ENCODE data around the gene NOP10. TPM values are rescaled to one million over a fixed set of nuclear protein-coding genes. Genes with fewer than 3 reads are reported as not detected.
A peak's percentile ranks its signal among the peaks of the same experiment; 100 is the strongest.

NOP10 gene
- total and polyA plus RNA-seq, 2 of the 13 experiments (the other 11 are each of a cell fraction or from before 2014, with no cell fraction given): 239 to 369 TPM

DNA sequence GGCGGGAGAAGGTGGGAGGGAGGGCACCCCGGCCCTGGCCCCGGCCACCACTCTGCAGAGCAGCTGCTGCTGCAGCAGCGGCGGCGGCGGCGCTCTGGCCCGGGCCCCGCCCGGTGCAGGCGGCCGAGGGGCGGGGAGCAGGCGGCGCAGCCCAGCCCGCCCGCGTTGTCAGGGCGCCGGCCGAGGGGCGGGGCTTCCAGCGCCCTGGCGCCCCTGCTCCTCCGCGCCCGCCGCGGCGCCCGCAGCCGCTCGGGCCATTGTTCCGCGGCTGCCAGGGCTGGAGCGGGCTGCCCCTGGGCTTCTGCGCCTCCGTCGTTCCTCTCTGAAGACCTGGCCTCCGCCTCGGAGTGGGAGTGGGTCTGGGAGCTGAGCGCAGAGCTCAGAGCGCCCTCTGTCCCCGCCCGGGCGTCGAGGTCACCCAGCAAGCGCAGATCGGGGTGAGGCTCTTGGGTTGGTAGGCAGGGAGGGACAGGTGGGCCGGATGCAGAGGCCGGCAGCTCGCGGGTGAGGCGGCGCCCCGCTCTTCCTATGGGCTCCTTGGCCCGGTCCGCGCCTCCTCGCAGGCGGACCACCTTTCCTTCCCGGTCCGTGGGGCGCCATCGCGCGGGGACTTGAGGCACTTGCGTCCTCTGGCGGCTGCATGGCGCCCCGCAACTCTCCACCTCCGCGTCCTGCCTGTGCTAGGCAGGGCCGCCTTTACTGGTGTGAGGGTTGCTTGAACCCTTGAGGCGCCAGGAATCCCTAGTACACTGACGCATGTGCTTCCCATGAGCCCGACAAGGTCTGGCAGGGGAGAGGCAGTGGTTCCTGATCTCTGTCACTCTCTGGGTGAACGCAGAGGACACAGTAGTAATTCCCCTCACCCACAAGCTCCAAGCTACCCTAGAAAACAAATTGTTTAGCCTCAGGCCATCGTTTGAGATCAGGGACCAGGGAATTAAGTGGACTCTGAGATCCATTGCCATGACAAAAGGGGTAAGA lies 24.5 kb upstream of the NOP10 start, which contains the start of gene LPCAT4 (continued):
- TF ChIP-seq KLF16 (CRISPR knock-in tag; IDR thresholded peaks at IDR 0.05) (peak in 1 of 2 experiments; percentile 81; a peak in 2 of 4 replicates), RFX3 (CRISPR knock-in tag; IDR thresholded peaks at IDR 0.05) (no peak), ZNF3 (CRISPR knock-in tag; IDR thresholded peaks at IDR 0.05) (no peak), ZNF143 (CRISPR knock-in tag; IDR thresholded peaks at IDR 0.05) (no peak), ZBTB3 (CRISPR knock-in tag; IDR thresholded peaks at IDR 0.05; ENCODE audit: borderline replicate concordance, low read depth) (no peak), RFXANK (CRISPR knock-in tag; IDR thresholded peaks at IDR 0.05) (no peak), TRIM24 (CRISPR knock-in tag; IDR thresholded peaks at IDR 0.05) (no peak), NFE2L1 (CRISPR knock-in tag; IDR thresholded peaks at IDR 0.05; ENCODE audit: borderline replicate concordance) (no peak), TARDBP (CRISPR knock-in tag; IDR thresholded peaks at IDR 0.05) (peak; percentile 35; the same call in 1 of the 2 replicates), REPIN1 (CRISPR knock-in tag; IDR thresholded peaks at IDR 0.05; ENCODE audit: borderline replicate concordance, low read depth) (peak; percentile 60; the same call in 1 of the 2 replicates), HIVEP1 (CRISPR knock-in tag; IDR thresholded peaks at IDR 0.05) (no peak), ZNF816 (CRISPR knock-in tag; IDR thresholded peaks at IDR 0.05; ENCODE audit: borderline replicate concordance) (no peak), ZNF672 (CRISPR knock-in tag; IDR thresholded peaks at IDR 0.05) (no peak)
- TF ChIP-seq, protein P1, sequence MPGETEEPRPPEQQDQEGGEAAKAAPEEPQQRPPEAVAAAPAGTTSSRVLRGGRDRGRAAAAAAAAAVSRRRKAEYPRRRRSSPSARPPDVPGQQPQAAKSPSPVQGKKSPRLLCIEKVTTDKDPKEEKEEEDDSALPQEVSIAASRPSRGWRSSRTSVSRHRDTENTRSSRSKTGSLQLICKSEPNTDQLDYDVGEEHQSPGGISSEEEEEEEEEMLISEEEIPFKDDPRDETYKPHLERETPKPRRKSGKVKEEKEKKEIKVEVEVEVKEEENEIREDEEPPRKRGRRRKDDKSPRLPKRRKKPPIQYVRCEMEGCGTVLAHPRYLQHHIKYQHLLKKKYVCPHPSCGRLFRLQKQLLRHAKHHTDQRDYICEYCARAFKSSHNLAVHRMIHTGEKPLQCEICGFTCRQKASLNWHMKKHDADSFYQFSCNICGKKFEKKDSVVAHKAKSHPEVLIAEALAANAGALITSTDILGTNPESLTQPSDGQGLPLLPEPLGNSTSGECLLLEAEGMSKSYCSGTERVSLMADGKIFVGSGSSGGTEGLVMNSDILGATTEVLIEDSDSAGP (CRISPR knock-in tag; IDR thresholded peaks at IDR 0.05; ENCODE audit: borderline replicate concordance): peak; percentile 87; the same call in 1 of the 2 replicates
- TF ChIP-seq, protein P2, sequence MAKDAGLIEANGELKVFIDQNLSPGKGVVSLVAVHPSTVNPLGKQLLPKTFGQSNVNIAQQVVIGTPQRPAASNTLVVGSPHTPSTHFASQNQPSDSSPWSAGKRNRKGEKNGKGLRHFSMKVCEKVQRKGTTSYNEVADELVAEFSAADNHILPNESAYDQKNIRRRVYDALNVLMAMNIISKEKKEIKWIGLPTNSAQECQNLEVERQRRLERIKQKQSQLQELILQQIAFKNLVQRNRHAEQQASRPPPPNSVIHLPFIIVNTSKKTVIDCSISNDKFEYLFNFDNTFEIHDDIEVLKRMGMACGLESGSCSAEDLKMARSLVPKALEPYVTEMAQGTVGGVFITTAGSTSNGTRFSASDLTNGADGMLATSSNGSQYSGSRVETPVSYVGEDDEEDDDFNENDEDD (CRISPR knock-in tag; IDR thresholded peaks at IDR 0.05; ENCODE audit: borderline replicate concordance): peak; percentile 60; the same call in 1 of the 2 replicates
- TF ChIP-seq, protein P3, sequence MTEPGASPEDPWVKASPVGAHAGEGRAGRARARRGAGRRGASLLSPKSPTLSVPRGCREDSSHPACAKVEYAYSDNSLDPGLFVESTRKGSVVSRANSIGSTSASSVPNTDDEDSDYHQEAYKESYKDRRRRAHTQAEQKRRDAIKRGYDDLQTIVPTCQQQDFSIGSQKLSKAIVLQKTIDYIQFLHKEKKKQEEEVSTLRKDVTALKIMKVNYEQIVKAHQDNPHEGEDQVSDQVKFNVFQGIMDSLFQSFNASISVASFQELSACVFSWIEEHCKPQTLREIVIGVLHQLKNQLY (CRISPR knock-in tag; IDR thresholded peaks at IDR 0.05): no peak
- TF ChIP-seq, protein P4, sequence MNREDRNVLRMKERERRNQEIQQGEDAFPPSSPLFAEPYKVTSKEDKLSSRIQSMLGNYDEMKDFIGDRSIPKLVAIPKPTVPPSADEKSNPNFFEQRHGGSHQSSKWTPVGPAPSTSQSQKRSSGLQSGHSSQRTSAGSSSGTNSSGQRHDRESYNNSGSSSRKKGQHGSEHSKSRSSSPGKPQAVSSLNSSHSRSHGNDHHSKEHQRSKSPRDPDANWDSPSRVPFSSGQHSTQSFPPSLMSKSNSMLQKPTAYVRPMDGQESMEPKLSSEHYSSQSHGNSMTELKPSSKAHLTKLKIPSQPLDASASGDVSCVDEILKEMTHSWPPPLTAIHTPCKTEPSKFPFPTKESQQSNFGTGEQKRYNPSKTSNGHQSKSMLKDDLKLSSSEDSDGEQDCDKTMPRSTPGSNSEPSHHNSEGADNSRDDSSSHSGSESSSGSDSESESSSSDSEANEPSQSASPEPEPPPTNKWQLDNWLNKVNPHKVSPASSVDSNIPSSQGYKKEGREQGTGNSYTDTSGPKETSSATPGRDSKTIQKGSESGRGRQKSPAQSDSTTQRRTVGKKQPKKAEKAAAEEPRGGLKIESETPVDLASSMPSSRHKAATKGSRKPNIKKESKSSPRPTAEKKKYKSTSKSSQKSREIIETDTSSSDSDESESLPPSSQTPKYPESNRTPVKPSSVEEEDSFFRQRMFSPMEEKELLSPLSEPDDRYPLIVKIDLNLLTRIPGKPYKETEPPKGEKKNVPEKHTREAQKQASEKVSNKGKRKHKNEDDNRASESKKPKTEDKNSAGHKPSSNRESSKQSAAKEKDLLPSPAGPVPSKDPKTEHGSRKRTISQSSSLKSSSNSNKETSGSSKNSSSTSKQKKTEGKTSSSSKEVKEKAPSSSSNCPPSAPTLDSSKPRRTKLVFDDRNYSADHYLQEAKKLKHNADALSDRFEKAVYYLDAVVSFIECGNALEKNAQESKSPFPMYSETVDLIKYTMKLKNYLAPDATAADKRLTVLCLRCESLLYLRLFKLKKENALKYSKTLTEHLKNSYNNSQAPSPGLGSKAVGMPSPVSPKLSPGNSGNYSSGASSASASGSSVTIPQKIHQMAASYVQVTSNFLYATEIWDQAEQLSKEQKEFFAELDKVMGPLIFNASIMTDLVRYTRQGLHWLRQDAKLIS (CRISPR knock-in tag; IDR thresholded peaks at IDR 0.05): no peak
